Measurements from ENCODE around the gene OR6Y1. TPM values are rescaled to one million over a fixed set of nuclear protein-coding genes. Genes with fewer than 3 reads are reported as not detected.

OR6Y1 gene
- polyA plus RNA-seq, 1 experiment: not detected

DNA sequence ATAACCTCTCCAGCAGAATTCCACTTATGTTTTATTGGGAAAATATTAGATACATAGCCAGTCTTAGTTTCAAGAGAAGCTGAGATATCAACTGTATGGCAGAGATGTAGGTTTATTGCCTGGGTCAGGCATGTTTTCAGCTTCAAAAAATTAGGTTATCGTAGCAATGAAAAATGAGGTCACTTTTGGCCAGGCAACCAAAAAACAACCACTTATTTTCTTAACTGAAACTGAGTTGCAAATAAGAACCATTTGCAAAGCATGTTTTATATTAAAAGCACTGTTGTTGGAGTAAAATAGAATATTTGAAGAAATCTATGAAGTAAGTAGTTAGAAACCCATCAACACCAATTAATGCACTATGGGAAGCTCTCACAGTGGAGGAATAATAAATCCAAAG is 5.5 kb upstream of the OR6Y1 start:
- Histone ChIP-seq H3K36me3 (ENCODE audit: control insufficient read depth, insufficient read depth, low read length) (no peaks in the 10 kb centered on the region), H3K27me3 (ENCODE audit: control insufficient read depth, insufficient read depth, low read length) (no peaks in the 10 kb centered on the region), H3K4me3 (ENCODE audit: low read depth, low read length) (no peak overlapping the region)
- ChIA-PET POLR2A (no interaction called here), CTCF (no interaction called here)
- TF ChIP-seq, protein P1, sequence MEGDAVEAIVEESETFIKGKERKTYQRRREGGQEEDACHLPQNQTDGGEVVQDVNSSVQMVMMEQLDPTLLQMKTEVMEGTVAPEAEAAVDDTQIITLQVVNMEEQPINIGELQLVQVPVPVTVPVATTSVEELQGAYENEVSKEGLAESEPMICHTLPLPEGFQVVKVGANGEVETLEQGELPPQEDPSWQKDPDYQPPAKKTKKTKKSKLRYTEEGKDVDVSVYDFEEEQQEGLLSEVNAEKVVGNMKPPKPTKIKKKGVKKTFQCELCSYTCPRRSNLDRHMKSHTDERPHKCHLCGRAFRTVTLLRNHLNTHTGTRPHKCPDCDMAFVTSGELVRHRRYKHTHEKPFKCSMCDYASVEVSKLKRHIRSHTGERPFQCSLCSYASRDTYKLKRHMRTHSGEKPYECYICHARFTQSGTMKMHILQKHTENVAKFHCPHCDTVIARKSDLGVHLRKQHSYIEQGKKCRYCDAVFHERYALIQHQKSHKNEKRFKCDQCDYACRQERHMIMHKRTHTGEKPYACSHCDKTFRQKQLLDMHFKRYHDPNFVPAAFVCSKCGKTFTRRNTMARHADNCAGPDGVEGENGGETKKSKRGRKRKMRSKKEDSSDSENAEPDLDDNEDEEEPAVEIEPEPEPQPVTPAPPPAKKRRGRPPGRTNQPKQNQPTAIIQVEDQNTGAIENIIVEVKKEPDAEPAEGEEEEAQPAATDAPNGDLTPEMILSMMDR (IDR thresholded peaks at IDR 0.05; ENCODE audit: insufficient read depth, low read depth, low read length): no peak
- no peak for DNase-seq (ENCODE audit: low read depth)

GRCh38 chr1:158552296-158552695 is 1.9 kb downstream of the OR6Y1 start:
- no peak for DNase-seq (ENCODE audit: low read depth)
- no peaks in the 10 kb centered on the region for H3K36me3 ChIP-seq (ENCODE audit: control insufficient read depth, insufficient read depth, low read length)
- TF ChIP-seq, protein P1 (IDR thresholded peaks at IDR 0.05; ENCODE audit: insufficient read depth, low read depth, low read length): no peak
- CTCF ChIA-PET: no interaction called here
- POLR2A ChIA-PET: no interaction called here
- no peak overlapping the region for H3K4me3 ChIP-seq (ENCODE audit: low read depth, low read length)
- H3K27me3 ChIP-seq (ENCODE audit: control insufficient read depth, insufficient read depth, low read length): no peaks in the 10 kb centered on the region

- POLR2A ChIA-PET: no interaction called here
- H3K36me3 ChIP-seq (ENCODE audit: control insufficient read depth, insufficient read depth, low read length): no peaks in the 10 kb centered on the region
Observed at GRCh38 chr1:158547533-158547932, 6.7 kb downstream of the OR6Y1 start.

DNA sequence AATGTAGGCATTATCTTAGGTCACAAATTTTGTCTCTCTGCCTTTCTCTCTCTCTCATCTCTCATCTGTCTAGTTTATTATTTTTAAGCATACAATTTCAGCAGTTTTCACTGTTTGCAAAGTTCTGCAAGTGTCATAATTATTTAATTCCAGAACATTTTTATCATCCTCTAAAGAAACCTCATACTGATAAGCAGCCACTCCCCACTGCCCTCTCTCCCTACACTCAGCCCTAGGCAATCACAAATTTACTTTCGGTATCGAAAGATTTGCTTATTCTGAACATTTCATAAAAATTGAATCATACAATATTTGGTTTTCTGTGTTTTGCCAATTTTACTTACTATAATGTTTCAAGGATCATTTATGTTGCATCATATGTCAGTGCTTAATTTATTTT is 16.6 kb downstream of the OR6Y1 start:
- no peak for DNase-seq (ENCODE audit: low read depth)
- POLR2A ChIA-PET: no interaction called here
- CTCF ChIA-PET: no interaction called here
- TF ChIP-seq, protein P1 (IDR thresholded peaks at IDR 0.05; ENCODE audit: insufficient read depth, low read depth, low read length): no peak
- H3K27me3 ChIP-seq (ENCODE audit: control insufficient read depth, insufficient read depth, low read length): no peaks in the 10 kb centered on the region
- H3K36me3 ChIP-seq (ENCODE audit: control insufficient read depth, insufficient read depth, low read length): no peaks in the 10 kb centered on the region
- no peak overlapping the region for H3K4me3 ChIP-seq (ENCODE audit: low read depth, low read length)

More at GRCh38 chr1:158547533-158547932, 6.7 kb downstream of the OR6Y1 start:
- Histone ChIP-seq H3K27me3 (ENCODE audit: control insufficient read depth, insufficient read depth, low read length) (no peaks in the 10 kb centered on the region), H3K4me3 (ENCODE audit: low read depth, low read length) (no peak overlapping the region)
- TF ChIP-seq, protein P1 (IDR thresholded peaks at IDR 0.05; ENCODE audit: insufficient read depth, low read depth, low read length): no peak
- no peak for DNase-seq (ENCODE audit: low read depth)
- CTCF ChIA-PET: no interaction called here

DNA sequence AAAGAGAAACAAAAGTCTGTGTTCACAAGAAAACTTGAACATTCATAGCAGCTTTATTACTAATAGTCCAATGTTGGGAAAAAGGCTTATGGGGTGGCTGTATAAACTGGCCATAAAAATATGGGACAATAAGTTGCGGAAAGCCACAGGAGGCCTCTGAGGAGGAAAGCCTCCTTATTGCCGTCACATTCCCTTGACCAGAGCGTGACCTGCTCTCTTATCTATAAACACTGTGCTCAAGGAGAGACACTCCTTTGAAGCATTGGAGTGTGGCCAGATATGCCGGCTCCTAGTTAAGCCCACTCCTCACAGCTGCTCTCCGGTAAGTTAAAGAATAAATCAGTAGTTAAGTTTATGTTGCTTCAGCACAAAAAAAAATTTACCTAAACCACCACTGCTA is 19.7 kb downstream of the OR6Y1 start:
- TF ChIP-seq, protein P1 (IDR thresholded peaks at IDR 0.05; ENCODE audit: insufficient read depth, low read depth, low read length): no peak
- CTCF ChIA-PET: no interaction called here
- Histone ChIP-seq H3K4me3 (ENCODE audit: low read depth, low read length) (no peak overlapping the region), H3K36me3 (ENCODE audit: control insufficient read depth, insufficient read depth, low read length) (no peaks in the 10 kb centered on the region), H3K27me3 (ENCODE audit: control insufficient read depth, insufficient read depth, low read length) (no peaks in the 10 kb centered on the region)
- POLR2A ChIA-PET: no interaction called here
- no peak for DNase-seq (ENCODE audit: low read depth)
